GM10847 (cell line): Measurements from ENCODE around the gene RPLP2.

ENCODE experiments used
- POLR2A ChIP-seq: IDR thresholded peaks from 2 replicates; pipeline ENCODE4 v1.6.1; 2011; ENCODE audit not compliant: insufficient read length; ENCODE audit errors: extremely low read depth

Gene RPLP2

GRCh38 chr11:838441-839279 lies 28.9 kb downstream of the RPLP2 start:
- no peak for TF ChIP-seq POLR2A

GRCh38 chr11:839280-839623 lies 29.5 kb downstream of the RPLP2 start:
- TF ChIP-seq POLR2A, result no peak

- no peak for TF ChIP-seq POLR2A
Observed at GRCh38 chr11:839875-840617, 30.3 kb downstream of the RPLP2 start.

GRCh38 chr11:841981-842369 lies 32.2 kb downstream of the RPLP2 start:
- no peak for TF ChIP-seq POLR2A

GRCh38 chr11:842370-843002 lies 32.7 kb downstream of the RPLP2 start, which contains the start of the genes POLR2L and TSPAN4:
Gene POLR2L, minus strand, starts transcription at chr11:842529. Its CDS starts 21 bp downstream, at chr11:842508.
Gene TSPAN4, plus strand, starts transcription at chr11:842852. Its CDS starts 7,453 bp downstream, at chr11:850305.
- TF ChIP-seq POLR2A, result peak; percentile 99

GRCh38 chr11:843086-843734 lies 33.4 kb downstream of the RPLP2 start:
- no peak for TF ChIP-seq POLR2A

- TF ChIP-seq POLR2A, result no peak
Observed at GRCh38 chr11:843818-844692, 34.3 kb downstream of the RPLP2 start.

GRCh38 chr11:844693-845644 lies 35.2 kb downstream of the RPLP2 start:
- no peak for TF ChIP-seq POLR2A

- no peak for TF ChIP-seq POLR2A
Observed at GRCh38 chr11:845872-846495, 36.2 kb downstream of the RPLP2 start.

- TF ChIP-seq POLR2A, result no peak
Observed at GRCh38 chr11:846496-847098, 36.8 kb downstream of the RPLP2 start.

- no peak for TF ChIP-seq POLR2A
Observed at GRCh38 chr11:847876-848275, 38.1 kb downstream of the RPLP2 start.

GRCh38 chr11:848380-848931 lies 38.7 kb downstream of the RPLP2 start:
- no peak for TF ChIP-seq POLR2A
